ENCODE measurements around the gene MX1. TPM values are rescaled to one million over a fixed set of nuclear protein-coding genes. Genes with fewer than 3 reads are reported as not detected.

The MX1 gene
- total RNA-seq, 4 donors from 2014 or later = 35.4 to 62.6 (median 51.5) TPM

- 61 to 62% methylated on average over 10 of the region's 10 CpGs for WGBS, 2 donors
Observed at GRCh38 chr21:41432562-41433460, 6.8 kb downstream of the MX1 start.

GRCh38 chr21:41433566-41433965 is 7.5 kb downstream of the MX1 start:
- intact Hi-C loops (cut with DNase I) = no loop called here
- 98% methylated on average over 2 of the region's 2 CpGs for WGBS, 2 donors

More at GRCh38 chr21:41432562-41433460, 6.8 kb downstream of the MX1 start:
- H3K4me1 ChIP-seq = peaks cover 16 to 23% of the 10 kb centered on the region in 2 donors
- no peaks in the 10 kb centered on the region for H3K27me3 ChIP-seq
- peaks cover 11 to 17% of the 10 kb centered on the region in 2 donors for H3K36me3 ChIP-seq
- peak; percentile 77 to 80 for DNase-seq
- no peaks in the 10 kb centered on the region for H3K9me3 ChIP-seq
- no peak for TF ChIP-seq CTCF (IDR thresholded peaks at IDR 0.05)
- TF ChIP-seq POLR2A (IDR thresholded peaks at IDR 0.05) = no peak
- no peak overlapping the region for H3K4me3 ChIP-seq (replicated peaks in 1 of 3)
- intact Hi-C loops (cut with DNase I) = no loop called here
- H3K27ac ChIP-seq = peak overlapping the region; percentile 74 to 89 (median 81)

GRCh38 chr21:41435706-41436105 is 9.7 kb downstream of the MX1 start:
- H3K9me3 ChIP-seq = no peaks in the 10 kb centered on the region
- no peak overlapping the region for H3K27ac ChIP-seq
- 94 to 97% methylated on average over 11 of the region's 11 CpGs for WGBS, 2 donors
- intact Hi-C loops (cut with DNase I) = no loop called here
- TF ChIP-seq POLR2A (IDR thresholded peaks at IDR 0.05) (no peak), CTCF (IDR thresholded peaks at IDR 0.05) (no peak)
- no peaks in the 10 kb centered on the region for H3K27me3 ChIP-seq
- H3K36me3 ChIP-seq = peaks cover 11 to 27% of the 10 kb centered on the region in 2 donors
- no peak for DNase-seq
- H3K4me1 ChIP-seq = peaks cover 16 to 23% of the 10 kb centered on the region in 2 donors
- no peak overlapping the region for H3K4me3 ChIP-seq (replicated peaks in 1 of 3)

More at GRCh38 chr21:41433566-41433965, 7.5 kb downstream of the MX1 start:
- Histone ChIP-seq H3K27me3 (no peaks in the 10 kb centered on the region), H3K27ac (peak overlapping the region in 1 of 3 donors; percentile 41), H3K36me3 (peaks cover 11 to 20% of the 10 kb centered on the region in 2 donors), H3K4me3 (replicated peaks in 1 of 3) (no peak overlapping the region), H3K9me3 (no peaks in the 10 kb centered on the region), H3K4me1 (peaks cover 16 to 23% of the 10 kb centered on the region in 2 donors)
- DNase-seq = no peak
- TF ChIP-seq CTCF (IDR thresholded peaks at IDR 0.05) = no peak
- TF ChIP-seq POLR2A (IDR thresholded peaks at IDR 0.05) = no peak

GRCh38 chr21:41437729-41438128 is 11.7 kb downstream of the MX1 start:
- WGBS, 2 donors = 65 to 91% methylated on average over 2 of the region's 2 CpGs
- peaks cover 7 to 11% of the 10 kb centered on the region in 2 donors for H3K4me1 ChIP-seq
- H3K27me3 ChIP-seq = no peaks in the 10 kb centered on the region
- H3K27ac ChIP-seq = no peak overlapping the region
- H3K36me3 ChIP-seq = peaks cover 24 to 43% of the 10 kb centered on the region in 2 donors
- H3K9me3 ChIP-seq = no peaks in the 10 kb centered on the region
- no peak for DNase-seq
- TF ChIP-seq POLR2A (IDR thresholded peaks at IDR 0.05) (no peak), CTCF (IDR thresholded peaks at IDR 0.05) (no peak)
- no peak overlapping the region for H3K4me3 ChIP-seq (replicated peaks in 1 of 3)
- intact Hi-C loops (cut with DNase I) = no loop called here

Data from thyroid gland (tissue), 4 donors.